Hypothalamus (tissue), 51 donors: ENCODE data around the gene WIZ.

Experiments used
- DNase-seq, 51 donors: peaks; one replicate each; lab custom pipeline; 2025; lab: John Stamatoyannopoulos, UW

Gene WIZ

GRCh38 chr19:15445807-15446376, 3.9 kb downstream of the WIZ start:
- DNase-seq = no peak

- DNase-seq = no peak
These were observed 4.5 kb downstream of the WIZ start for GRCh38 chr19:15445227-15445605.

- DNase-seq = no peak
These were observed 5.1 kb downstream of the WIZ start for GRCh38 chr19:15444505-15445226.

GRCh38 chr19:15443838-15444237, 5.9 kb downstream of the WIZ start:
- DNase-seq = peak in 13 of 51 donors; percentile 2 to 43 (median 16)

- DNase-seq = no peak
These were observed 6.4 kb downstream of the WIZ start for GRCh38 chr19:15443325-15443724.

GRCh38 chr19:15442142-15442920, 7.4 kb downstream of the WIZ start:
- DNase-seq = no peak

- no peak for DNase-seq
These were observed 8.4 kb downstream of the WIZ start for GRCh38 chr19:15441317-15441716.

GRCh38 chr19:15439821-15440641, 9.7 kb downstream of the WIZ start:
- no peak for DNase-seq

GRCh38 chr19:15439078-15439799, 10.5 kb downstream of the WIZ start:
- no peak for DNase-seq

GRCh38 chr19:15438577-15438976, 11.2 kb downstream of the WIZ start:
- no peak for DNase-seq

- no peak for DNase-seq
These were observed 11.6 kb downstream of the WIZ start for GRCh38 chr19:15438124-15438496.

GRCh38 chr19:15437355-15438123, 12.2 kb downstream of the WIZ start:
- no peak for DNase-seq

- DNase-seq = no peak
These were observed 13.0 kb downstream of the WIZ start for GRCh38 chr19:15436826-15437110.

- DNase-seq = no peak
These were observed 13.5 kb downstream of the WIZ start for GRCh38 chr19:15436012-15436825.

- DNase-seq = no peak
These were observed 16.2 kb downstream of the WIZ start for GRCh38 chr19:15433519-15434069.

GRCh38 chr19:15432629-15433518, 16.9 kb downstream of the WIZ start:
- peak; percentile 11 to 94 (median 82) for DNase-seq

- peak in 3 of 51 donors; percentile 4 to 33 (median 8) for DNase-seq
These were observed 17.7 kb downstream of the WIZ start for GRCh38 chr19:15432018-15432494.
